B cell (primary cell): ENCODE data around the gene OR4P4.

ENCODE experiments used
- EZH2 ChIP-seq: IDR thresholded peaks from 2 replicates; pipeline ENCODE4 v1.6.1; 2012; ENCODE audit warnings: borderline replicate concordance, low read depth, mild to moderate bottlenecking, moderate library complexity, low read length; ENCODE audit not compliant: insufficient read depth, poor library complexity, severe bottlenecking
- TF ChIP-seq, protein P1 (sequence below): fragments of 200-600 bp; IDR thresholded peaks from one replicate; pipeline ENCODE4 v1.8.0; 2022; ENCODE audit warnings: antibody characterized with exemption, mild to moderate bottlenecking

GRCh38 chr11:55658608-55659007, 23.7 kb downstream of the OR4P4 start:
- TF ChIP-seq, protein P1, sequence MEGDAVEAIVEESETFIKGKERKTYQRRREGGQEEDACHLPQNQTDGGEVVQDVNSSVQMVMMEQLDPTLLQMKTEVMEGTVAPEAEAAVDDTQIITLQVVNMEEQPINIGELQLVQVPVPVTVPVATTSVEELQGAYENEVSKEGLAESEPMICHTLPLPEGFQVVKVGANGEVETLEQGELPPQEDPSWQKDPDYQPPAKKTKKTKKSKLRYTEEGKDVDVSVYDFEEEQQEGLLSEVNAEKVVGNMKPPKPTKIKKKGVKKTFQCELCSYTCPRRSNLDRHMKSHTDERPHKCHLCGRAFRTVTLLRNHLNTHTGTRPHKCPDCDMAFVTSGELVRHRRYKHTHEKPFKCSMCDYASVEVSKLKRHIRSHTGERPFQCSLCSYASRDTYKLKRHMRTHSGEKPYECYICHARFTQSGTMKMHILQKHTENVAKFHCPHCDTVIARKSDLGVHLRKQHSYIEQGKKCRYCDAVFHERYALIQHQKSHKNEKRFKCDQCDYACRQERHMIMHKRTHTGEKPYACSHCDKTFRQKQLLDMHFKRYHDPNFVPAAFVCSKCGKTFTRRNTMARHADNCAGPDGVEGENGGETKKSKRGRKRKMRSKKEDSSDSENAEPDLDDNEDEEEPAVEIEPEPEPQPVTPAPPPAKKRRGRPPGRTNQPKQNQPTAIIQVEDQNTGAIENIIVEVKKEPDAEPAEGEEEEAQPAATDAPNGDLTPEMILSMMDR: no peak
- TF ChIP-seq EZH2: no peak
